ENCODE results near the gene STON1.
"Not testable (repeated sequence)": the region's sequence is repeated elsewhere in the genome, so short reads cannot be mapped to it uniquely, and the experiment has no call there.

The STON1 gene

GRCh38 chr2:48574353-48575287 lies 44.7 kb downstream of the STON1 start:
- DNase-seq, result no peak

- DNase-seq, result no peak
Observed at GRCh38 chr2:48578313-48578712, 48.4 kb downstream of the STON1 start.

- no peak for DNase-seq
Observed at GRCh38 chr2:48583961-48584360, 54.0 kb downstream of the STON1 start.

- DNase-seq, result no peak
Observed at GRCh38 chr2:48584551-48584950, 54.6 kb downstream of the STON1 start.

GRCh38 chr2:48586433-48586832 lies 56.5 kb downstream of the STON1 start:
- DNase-seq, result no peak

- DNase-seq, result no peak
Observed at GRCh38 chr2:48587560-48587959, 57.6 kb downstream of the STON1 start.

- DNase-seq, result no peak
Observed at GRCh38 chr2:48587961-48588360, 58.0 kb downstream of the STON1 start.

GRCh38 chr2:48588745-48589144 lies 58.8 kb downstream of the STON1 start:
- no peak for DNase-seq

- DNase-seq, result no peak
Observed at GRCh38 chr2:48589170-48589767, 59.3 kb downstream of the STON1 start.

GRCh38 chr2:48590017-48590416 lies 60.1 kb downstream of the STON1 start:
- no peak for DNase-seq

- DNase-seq, result no peak
Observed at GRCh38 chr2:48592067-48592466, 62.1 kb downstream of the STON1 start.

GRCh38 chr2:48596751-48597150 lies 66.8 kb downstream of the STON1 start:
- DNase-seq, result not testable (repeated sequence)

GRCh38 chr2:48597492-48597891 lies 67.5 kb downstream of the STON1 start:
- DNase-seq, result no peak

GRCh38 chr2:48600204-48600813 lies 70.4 kb downstream of the STON1 start:
- DNase-seq, result no peak

- no peak for DNase-seq
Observed at GRCh38 chr2:48600917-48601316, 71.0 kb downstream of the STON1 start.

- DNase-seq, result no peak
Observed at GRCh38 chr2:48601349-48601748, 71.4 kb downstream of the STON1 start.

GRCh38 chr2:48605482-48606175 lies 75.7 kb downstream of the STON1 start:
- DNase-seq, result no peak

GRCh38 chr2:48607307-48608014 lies 77.5 kb downstream of the STON1 start:
- DNase-seq, result no peak

- DNase-seq, result no peak
Observed at GRCh38 chr2:48613211-48613610, 83.3 kb downstream of the STON1 start.

GRCh38 chr2:48614581-48614980 lies 84.6 kb downstream of the STON1 start:
- not testable (repeated sequence) for DNase-seq

GRCh38 chr2:48617618-48618017 lies 87.7 kb downstream of the STON1 start, which contains the start of gene GTF2A1L:
TSS of gene GTF2A1L (plus strand) at chr2:48617856. CDS start at chr2:48617875, 19 bp downstream.
- DNase-seq, result no peak

- no peak for DNase-seq
Observed at GRCh38 chr2:48619526-48619925, 89.6 kb downstream of the STON1 start.
